Stimulated activated CD8-positive, alpha-beta memory T cell treated with anti-CD3 and anti-CD28 coated beads, Interleukin-12 subunit alpha, Interleukin-12 subunit beta, amount 100 ng/mL, for 1 hour (primary cell): Measurements from ENCODE around the gene PLK1.

Source experiments
- DNase-seq: peaks from one replicate; pipeline ENCODE4 v3.0.0-alpha.2; 2020; ENCODE audit warnings: low read depth

PLK1 gene

DNA sequence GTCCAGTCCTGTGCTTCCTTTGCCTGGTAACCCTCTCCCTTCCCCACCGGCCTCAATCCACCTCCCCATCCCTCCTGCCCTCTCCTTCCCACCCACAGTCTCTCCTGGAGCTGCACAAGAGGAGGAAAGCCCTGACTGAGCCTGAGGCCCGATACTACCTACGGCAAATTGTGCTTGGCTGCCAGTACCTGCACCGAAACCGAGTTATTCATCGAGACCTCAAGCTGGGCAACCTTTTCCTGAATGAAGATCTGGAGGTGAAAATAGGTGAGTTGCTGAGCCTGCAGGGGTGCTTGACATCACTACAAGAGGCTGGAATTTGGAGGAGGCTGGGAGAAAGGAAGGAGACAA is 1.3 kb downstream of the PLK1 start:
- no peak for DNase-seq

DNA sequence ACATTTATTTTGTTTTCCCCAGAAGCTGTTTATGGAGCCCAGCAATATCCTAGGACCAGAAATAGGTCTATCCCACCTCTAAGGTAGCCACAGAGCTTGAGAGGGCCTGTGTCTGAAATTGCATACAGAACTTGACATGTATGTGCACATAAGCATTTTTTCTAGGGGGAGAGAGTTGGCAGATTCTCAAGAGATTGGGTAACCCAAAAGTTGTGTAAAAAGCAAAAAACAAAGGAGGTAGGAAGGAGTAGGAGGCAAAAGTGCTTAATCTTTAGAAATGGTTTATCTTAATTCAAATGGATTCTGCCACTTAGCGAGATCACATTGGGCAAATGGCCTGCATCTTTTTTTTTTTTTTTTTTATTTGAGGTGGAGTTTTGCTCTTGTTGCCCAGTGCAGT is 3.5 kb downstream of the PLK1 start:
- DNase-seq: no peak

DNA sequence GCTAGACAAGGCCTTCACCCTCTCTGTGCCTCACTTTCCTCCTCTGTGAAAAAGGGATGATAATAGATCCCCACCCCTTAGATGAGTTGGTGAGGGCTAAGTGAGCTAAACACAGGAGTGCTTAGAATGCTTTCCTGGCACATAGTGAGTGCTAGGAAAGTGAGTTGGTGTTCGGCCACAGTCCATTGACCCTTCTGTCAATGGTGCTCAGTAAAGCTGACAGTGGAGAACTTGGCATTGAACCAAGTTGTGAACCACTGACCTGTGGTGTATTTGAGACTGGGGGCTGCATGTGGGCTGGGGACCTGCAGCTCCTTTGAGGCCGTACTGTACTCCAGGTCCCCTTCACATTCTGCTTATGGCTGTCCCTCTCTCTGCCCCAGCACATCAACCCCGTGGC is 4.8 kb downstream of the PLK1 start:
- DNase-seq: no peak

DNA sequence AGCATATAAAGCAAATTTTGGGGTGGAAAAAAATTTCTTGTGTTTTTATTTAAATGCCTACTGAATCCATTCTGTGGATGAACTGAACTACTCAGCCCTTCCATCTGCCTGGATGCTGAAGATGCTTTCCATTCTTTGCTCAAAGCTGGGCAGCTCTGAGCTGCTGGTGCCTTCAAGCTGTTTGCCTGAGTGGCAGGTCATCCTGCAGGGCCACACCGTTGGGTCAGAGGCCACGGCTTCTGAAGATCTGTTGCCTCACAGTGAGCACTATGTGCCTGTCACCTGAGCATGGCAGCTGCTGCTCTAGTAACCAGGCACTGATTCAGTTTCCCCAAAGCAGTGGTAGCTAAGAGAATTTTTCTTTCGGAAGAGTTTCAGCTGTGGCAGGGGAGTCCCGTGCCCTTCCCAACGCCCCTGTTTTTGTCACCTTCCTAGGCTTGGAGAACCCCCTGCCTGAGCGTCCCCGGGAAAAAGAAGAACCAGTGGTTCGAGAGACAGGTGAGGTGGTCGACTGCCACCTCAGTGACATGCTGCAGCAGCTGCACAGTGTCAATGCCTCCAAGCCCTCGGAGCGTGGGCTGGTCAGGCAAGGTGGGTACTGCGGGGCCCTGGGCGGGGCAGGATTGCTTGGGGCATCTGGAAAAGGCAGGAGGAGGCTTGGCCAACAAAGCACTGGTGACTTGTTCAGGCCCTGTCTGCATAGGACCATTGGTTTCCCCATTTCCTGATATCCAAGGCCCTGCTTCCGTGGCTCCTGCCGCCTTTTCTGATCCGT is 8.5 kb downstream of the PLK1 start:
- DNase-seq: no peak

DNA sequence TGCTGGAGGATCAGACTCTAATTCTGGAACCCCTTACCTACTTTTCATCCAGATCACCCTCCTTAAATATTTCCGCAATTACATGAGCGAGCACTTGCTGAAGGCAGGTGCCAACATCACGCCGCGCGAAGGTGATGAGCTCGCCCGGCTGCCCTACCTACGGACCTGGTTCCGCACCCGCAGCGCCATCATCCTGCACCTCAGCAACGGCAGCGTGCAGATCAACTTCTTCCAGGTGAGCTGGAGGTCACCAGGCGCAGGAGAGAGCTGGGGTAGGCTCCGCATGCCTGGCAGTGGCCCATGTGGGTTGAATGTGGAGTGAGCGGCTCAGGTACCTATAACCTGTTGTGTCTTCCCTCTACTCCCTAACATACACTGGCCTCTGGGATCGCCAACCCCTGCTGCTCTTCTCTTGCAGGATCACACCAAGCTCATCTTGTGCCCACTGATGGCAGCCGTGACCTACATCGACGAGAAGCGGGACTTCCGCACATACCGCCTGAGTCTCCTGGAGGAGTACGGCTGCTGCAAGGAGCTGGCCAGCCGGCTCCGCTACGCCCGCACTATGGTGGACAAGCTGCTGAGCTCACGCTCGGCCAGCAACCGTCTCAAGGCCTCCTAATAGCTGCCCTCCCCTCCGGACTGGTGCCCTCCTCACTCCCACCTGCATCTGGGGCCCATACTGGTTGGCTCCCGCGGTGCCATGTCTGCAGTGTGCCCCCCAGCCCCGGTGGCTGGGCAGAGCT is 10.9 kb downstream of the PLK1 start:
- no peak for DNase-seq

DNA sequence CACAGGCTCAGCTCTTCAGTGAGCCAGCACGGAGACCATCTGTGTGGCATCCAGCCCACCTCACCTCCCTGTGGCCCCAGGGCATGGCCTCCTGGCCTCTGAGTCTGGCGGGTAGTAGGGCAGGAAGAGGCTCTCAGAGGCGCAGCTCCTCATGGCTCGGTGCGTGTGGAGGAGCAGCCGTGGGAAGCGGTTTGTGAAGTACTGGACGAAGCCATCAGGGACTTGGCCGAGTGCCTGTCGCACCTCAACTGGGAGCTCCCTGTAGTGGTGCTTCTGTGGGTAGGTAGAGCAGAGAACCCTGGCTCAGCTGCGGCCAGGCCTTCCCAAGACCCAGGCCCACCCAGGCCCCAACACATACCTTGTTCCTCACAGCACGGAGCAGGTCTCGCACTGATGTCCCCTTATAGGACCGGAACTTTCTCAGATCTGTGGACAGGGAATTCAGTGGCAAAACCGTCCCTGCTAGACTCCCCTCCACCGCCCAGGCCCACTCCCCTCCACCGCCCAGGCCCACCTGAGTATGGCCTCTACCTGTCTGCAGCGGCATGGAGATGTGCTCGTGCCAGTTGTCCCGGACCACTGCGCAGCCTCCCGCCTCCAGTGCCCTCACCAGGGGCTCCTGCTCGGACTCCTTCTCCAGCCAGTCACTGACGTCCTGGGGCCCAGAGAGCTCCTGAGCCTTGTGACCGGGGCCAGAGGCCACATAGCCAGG is 12.2 kb downstream of the PLK1 start:
- DNase-seq: no peak

DNA sequence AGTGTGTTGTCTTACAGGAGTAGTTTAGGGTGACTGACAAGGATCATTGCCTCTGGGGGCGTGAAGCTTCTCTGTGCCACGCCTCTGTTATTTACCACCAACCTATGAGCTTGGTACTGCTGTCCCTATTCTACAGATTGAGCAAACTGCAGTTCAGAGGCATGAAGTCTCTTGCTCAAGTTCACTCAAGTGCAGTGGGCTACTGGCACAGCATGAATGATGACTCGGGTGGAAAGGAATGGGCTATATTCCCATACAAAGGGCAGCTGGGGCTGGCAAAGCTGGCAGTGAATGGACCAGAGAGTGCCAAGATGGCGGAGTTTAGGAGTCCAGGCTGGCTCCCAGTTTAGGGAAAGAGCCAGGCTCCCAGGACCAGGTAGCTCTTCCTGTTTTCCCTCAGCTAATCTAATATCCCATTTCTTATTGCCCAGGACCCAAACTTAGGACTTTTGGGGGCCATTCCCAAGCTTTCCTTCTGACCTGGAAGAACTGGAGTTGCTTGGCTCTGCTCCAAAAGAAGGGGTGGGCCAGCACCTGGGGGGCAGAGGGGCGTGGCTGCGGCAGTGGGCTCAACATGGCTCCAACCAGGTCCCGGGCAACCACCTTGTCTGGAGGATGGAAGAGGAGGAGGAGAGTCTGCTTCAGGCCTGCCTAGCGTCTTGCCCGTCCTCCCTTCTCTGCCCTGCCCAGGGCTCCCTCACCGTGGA is 12.9 kb downstream of the PLK1 start:
- DNase-seq: no peak

DNA sequence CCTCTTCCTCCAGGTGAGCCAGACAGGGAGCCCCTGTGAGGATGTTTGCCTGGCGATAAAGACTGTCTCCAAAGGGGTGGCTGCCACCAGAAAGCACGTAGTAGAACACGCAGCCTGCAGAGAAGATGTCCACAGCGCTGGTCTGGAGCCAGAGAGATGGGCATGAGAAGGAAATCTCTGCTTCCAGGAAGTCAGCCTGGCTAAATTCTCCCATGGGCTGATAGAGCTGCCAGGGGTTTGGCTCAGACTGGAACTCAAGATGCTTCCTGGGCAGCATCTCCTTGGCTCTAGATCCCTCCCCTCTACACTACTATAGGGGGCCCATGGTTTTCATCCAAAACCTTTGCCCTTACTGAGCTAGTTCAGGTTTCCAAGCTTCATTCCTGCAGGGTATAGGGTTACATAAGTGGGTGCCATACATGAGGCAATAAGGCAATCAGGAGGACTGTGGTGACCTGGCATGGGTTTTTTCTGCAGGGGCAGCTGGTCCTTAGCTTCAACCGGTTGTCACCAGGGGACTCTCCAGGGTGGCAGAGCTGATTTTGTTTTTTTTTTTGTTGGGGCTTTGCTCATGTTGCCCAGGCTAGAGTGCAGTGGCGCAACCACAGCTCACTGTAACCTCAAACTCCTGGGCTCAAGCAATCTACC is 13.6 kb downstream of the PLK1 start:
- no peak for DNase-seq

DNA sequence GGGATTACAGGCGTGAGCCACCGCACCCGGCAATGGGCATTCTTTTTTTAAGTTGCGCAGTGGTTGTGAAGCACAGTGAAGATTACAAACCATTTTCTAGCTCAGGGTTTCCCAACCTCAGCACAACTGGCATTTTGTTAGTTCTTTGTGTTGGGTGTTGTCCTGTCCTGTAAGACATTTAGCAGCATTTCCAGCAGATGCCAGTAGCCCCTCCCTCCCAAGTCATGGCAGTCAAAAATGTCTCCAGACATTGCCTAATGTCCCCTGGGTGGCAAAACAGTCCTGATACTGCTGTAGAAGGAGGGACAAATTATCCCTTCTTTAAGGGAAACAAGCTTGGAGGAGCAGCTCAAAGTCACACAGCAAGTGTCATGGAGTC is 15.6 kb downstream of the PLK1 start:
- DNase-seq: no peak

DNA sequence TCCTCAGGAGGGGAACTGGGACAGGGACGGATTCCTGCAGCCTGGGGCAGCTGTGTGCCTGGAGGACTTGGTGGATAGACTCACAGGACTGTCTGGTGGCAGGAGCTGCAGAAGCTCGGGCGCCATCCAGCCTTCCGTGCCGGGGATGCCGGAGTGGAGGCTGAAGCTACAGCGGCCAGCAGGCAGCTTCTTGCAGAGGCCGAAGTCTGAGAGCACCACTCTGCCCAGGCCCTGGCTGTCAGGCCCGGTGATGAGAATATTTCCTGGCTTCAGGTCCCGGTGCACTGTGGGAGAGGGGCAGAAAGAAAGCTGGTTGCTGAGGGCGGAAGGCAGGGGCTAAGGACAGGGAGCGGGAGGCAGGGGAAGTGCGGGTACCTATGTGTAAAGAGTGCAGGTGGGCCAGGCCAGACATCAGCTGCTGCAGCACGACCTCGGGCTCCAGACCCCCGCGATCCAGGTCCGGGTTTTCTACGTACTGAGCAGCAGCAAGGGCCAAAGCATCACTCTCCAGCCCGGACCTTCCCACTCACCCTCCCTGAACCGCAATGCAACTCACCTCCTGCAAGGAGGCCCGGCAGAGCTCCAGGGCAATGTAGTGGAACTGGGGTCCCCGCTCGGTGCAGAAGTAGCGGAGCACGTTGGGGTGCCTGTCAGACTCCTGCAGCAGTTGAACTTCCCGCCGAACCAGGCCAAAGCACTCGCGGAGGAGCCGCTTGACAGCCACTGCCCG is 16.1 kb downstream of the PLK1 start:
- DNase-seq: no peak

DNA sequence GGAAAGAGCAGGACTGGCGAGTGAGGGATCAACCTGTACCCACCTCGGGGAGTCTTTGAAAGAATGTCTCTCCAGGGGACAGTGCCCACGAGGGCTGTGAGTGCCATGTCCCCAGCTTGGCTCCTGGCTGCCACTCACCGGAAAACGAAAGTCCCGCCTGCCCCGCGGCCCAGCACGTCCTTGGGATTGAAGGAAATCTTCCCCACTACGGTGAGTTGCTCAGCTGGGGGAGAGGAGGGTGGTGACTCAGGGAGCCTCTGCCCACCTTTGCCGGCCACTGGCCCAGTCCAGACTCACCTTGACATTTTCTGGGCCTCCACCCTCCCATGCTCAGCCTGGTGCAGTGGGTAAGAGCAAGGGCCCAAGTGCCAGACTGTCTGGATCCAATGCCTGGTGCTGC is 17.1 kb downstream of the PLK1 start:
- no peak for DNase-seq

DNA sequence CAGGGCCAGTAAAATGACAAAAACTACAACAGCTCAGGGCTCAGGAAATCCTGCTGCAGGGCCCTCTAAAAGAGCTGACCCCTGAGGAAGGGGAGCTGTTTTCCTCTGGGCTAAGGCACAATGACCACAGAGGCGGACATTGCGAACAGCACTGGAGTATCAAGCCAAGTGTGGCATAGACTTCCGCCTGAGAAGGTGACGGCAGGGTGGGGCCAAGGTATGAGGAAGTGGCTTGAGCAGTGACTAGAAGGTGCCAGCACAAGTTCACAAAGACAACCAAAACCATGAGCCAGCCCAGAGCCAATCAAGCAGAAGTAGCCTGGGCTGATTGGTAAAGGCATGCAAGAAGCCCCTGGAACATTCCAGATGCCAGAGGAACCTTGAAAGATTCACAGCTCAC is 20.4 kb downstream of the PLK1 start:
- no peak for DNase-seq

DNA sequence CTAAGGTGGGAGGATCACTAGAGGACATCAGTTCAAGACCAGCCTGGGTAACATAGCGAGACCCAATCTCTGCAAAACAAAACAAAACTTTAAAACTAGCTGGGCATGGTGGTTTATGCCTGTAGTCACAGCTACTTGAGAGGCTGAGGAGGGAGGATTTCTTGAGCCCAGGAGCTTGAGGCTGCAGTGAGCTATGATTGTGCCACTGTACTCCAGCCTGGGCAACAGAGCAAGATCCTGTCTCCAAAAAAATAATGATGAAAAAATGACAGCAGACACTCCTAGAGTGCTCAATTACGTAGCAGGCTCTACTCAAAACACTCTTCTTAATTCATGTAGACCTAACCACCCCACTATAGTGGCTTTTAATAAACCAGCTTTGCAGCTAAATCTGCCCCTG is 21.4 kb downstream of the PLK1 start:
- DNase-seq: no peak

DNA sequence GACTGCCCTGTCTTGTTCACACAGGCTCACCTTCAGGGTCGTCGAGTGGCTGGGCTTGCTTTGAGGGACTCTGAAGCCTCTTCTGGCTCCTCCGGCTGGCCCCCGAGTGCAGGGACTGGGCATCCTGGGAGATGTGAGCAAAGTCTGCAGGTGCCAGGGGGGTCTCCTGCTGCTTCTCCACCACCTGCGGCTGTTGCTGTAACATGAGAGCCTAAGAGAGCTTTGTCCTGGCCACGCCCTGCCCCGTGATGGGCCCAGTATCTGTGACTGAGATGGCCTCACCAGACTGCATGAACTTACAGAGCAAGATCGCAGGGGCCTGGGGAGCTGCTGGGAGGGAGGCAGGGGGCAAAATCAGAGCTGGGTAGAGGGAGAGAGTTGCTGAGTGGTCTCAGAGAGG is 21.8 kb downstream of the PLK1 start:
- DNase-seq: no peak

DNA sequence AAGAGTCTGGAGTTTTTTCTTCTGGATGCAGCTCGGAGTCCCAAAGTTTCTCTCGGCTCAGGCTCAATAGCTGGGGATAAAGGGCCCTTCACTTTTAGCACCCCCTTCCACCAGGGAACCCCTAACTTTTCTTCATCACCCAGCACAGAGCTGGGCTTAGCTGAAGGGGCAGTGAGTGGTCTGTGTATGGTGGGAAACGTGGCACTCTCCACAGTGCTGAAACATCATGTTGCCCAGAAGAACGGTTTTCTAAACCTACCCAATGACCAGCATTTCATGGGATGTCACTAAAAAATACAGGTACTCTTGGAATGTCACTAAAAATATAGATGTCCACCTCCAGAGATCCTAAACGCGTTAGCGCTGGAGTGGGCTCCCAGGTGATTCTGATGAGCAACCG is 22.4 kb downstream of the PLK1 start:
- no peak for DNase-seq

DNA sequence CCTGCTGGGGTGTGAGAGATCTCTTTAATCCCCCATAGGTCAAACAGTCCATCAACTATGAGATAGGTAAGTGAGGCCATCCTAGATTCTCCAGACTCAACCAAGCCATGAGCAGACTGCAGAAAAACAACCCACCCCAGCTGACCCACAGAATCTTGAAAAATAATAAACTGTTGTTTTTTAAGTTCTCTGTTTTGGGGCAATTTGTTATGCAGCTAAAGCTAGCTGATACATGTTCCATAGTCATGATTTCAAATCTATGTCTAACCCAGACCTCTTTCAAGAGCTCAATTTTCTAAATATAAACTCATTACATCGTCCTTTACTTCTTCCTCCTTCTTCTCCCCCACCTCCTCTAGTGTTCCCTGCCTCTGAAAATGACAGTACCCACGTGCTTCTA is 24.3 kb downstream of the PLK1 start:
- no peak for DNase-seq

DNA sequence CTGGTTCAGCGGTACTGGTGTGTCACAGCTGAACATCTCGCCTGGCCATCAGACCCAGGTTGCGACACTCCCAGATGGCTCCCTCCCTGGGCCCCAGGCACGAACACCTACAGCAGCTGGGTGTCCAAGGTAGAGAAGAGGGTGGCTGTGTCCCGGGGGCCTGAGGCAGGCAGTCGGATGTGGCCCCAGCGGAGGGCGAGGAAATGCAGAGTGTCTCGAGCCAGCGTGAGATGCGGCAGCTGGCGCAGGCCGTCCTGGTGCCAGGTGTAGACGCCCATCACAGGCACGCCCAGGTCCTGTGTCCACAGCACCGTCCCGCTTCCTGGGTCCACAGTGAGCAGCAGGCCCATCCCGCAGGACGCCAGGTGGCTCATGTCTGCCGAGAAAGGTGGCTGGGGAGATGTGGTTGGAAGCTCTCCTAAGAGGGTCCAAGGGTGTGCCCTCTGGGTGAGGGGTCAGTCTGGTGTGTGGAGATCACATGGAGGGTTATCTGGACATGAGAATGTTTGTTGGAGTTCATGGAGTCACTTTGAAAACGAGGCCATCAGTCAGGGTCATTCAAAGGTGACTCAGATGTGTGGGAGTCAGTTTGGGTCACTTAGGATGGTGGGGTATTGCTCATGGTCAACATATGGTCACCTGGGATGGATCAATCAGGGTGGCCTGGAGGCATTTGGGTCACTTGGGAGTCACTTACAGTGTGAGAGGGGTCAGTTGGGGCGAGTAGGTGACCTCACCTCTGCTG is 26.3 kb downstream of the PLK1 start:
- DNase-seq: no peak

DNA sequence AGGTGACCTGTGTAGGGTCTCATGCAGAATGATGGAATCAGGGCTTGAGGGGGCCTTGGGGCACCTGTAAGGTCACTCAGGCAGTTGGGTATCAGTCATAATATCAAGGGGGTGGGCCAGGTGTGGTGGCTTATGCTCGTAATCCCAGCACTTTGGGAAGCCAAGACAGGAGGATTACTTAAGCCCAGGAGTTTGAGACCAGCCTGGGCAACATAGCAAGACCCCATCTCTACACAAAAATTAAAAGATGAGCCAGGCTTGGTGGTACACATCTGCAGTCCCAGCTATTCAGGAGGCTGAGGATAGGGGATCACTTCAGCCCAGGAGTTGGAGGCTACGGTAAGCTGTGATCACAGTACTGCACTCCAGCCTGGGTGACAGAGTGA is 26.8 kb downstream of the PLK1 start:
- DNase-seq: no peak

DNA sequence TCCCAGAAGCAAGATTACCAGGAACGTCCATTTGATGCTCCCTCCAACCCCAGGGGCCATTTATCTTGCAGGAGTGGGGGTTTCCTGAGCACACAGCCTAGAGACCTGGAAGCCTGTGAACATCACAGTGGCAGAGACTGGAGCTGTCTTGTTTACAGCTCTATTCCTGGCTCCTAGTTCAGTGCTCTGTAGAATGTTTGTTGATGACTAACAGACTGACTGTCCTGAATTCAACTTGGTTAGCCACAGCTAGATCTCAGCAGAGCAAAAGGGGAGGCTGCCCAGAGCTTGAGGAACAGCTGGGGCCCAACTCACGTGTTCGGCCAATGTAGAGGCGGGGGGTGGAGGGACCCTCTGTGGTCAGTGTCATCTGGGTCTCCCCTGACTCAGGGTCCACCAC is 27.8 kb downstream of the PLK1 start:
- DNase-seq: no peak

DNA sequence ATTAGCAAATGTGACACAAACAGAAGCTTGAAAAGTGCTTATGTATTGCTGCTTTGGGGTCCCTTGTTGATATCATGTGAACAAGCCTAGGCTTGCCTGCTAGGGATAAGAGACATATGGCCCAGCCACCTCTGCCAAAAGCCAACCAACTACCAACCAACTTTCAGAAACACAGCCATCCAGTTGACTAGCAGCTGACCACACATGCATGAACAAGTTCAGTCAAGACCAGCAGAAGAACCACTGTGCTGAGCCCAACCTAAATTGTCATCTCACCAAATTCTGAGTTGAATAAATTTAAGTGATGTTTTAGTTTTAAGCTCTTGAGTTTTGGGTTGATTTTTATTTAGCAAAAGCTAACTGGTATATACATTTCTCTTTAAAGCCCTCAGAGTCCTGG is 30.8 kb downstream of the PLK1 start:
- no peak for DNase-seq

DNA sequence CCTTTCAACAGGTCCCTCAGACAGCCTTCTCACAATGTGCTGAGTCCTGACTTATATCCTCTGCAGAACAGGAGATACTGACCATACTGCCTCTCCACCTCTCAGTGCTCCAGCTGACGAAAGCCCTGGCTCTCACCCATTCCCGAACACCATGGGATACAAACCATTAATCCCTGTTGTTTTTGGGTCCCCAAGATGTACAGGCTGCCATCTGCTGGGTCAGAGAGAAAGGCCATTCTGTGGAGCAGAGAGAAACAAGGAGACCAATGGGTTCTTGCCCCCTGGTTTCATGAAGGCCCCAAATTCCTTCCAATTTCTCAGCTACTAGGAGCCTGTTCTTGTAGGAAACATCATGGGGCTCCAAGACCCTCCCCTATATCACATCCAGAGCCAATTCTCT is 31.3 kb downstream of the PLK1 start:
- no peak for DNase-seq
